Naive thymus-derived CD8-positive, alpha-beta T cell (primary cell): ENCODE measurements around the gene SOX11. TPM values are rescaled to one million over a fixed set of nuclear protein-coding genes. Genes with fewer than 3 reads are reported as not detected.

Experiments used
- ATAC-seq, 2 donors: fragments of 150-1000 bp; cut with Tn5 transposase in 1 of 2; sonication (Bioruptor Pico), chemical (Tn5 transposase) in 1 of 2; 1 replicate in 1 of 2; 2 replicates in 1 of 2; pipeline ENCODE4 v1.10.0; 2021; ENCODE audit warnings: mild to moderate bottlenecking in 2 of 2, moderate library complexity in 2 of 2
- POLR2A ChIA-PET: fragments of 350-600 bp; sonication (Branson Sonifier 250); formaldehyde crosslinking; loops from one replicate; lab custom pipeline; 2021; ENCODE audit warnings: antibody characterized with exemption; lab: Charles Lee
- DNase-seq, 10 donors: peaks; one replicate each; pipeline versions ENCODE4 v3.0.0 to v3.0.0-alpha.2; 2020 to 2022
- H3K27ac Mint-ChIP-seq, 10 donors: one replicate each; pipeline ENCODE4 v1.8.0; 2020 to 2022; ENCODE audit warnings: mild to moderate bottlenecking in 10 of 10, mixed read lengths in 10 of 10, moderate library complexity in 4 of 10, inconsistent platforms in 1 of 10
- H3K27me3 Mint-ChIP-seq, 5 donors: one replicate each; pipeline ENCODE4 v1.8.0; 2021 to 2022; ENCODE audit warnings: mixed read lengths in 5 of 5
- H3K36me3 Mint-ChIP-seq, 3 donors: one replicate each; pipeline ENCODE4 v1.8.0; 2020 to 2022; ENCODE audit warnings: mixed read lengths in 3 of 3, mild to moderate bottlenecking in 2 of 3, inconsistent platforms in 1 of 3
- H3K4me1 Mint-ChIP-seq, 4 donors: one replicate each; pipeline ENCODE4 v1.8.0; 2021 to 2022; ENCODE audit warnings: mixed read lengths in 4 of 4
- H3K4me3 Mint-ChIP-seq, 10 donors: one replicate each; pipeline ENCODE4 v1.8.0; 2020 to 2022; ENCODE audit warnings: mild to moderate bottlenecking in 10 of 10, mixed read lengths in 10 of 10, moderate library complexity in 6 of 10, inconsistent platforms in 1 of 10
- H3K9me3 Mint-ChIP-seq, 9 donors: one replicate each; pipeline ENCODE4 v1.8.0; 2020 to 2022; ENCODE audit warnings: mixed read lengths in 9 of 9, mild to moderate bottlenecking in 3 of 9, inconsistent platforms in 1 of 9, moderate library complexity in 1 of 9
- polyA plus RNA-seq, 3 donors: library from polyadenylated mRNA; unstranded; fragments of 300-500 nt; fragmentation: Illumina TruSeq; gene quantifications; one replicate each; pipeline ENCODE4 v1.2.3, GENCODE V29; 2021
- total RNA-seq, 8 experiments: library from RNA in 2 of 8; stranded (reverse) in 2 of 8; gene quantifications; one replicate each; pipeline ENCODE4 v1.2.3 and lab custom pipeline; 2021 to 2026

Gene SOX11
- total and polyA plus RNA-seq, 5 experiments from 2014 or later = not detected

DNA sequence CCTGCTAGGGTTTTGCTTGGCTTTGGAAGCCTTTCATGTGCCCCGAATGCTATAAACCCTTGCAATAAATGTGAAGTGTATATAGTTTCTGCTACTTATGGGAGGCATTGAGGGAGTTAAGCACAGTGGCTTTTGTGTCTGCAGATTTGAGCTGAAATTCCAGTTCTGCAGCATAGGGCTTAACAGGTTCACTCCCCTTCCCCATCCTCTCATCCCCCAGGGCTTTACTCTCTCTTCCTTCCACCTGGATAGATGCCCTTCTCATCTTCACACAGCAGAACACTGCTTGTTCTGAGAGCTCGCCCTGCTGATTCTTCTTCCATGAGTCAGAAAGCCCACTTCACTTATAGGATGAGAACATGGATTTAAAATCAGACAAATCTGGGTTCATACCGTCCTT, 37.2 kb downstream of the SOX11 start:
- Mint-ChIP-seq H3K4me3 (no peak overlapping the region), H3K4me1 (peaks cover 0 to 9% (median under 1%) of the 10 kb centered on the region in 4 donors), H3K27ac (no peak overlapping the region), H3K27me3 (peaks cover 7 to 41% (median 11%) of the 10 kb centered on the region in 5 donors), H3K9me3 (peaks cover 0 to 4% (median 0%) of the 10 kb centered on the region in 9 donors), H3K36me3 (no peaks in the 10 kb centered on the region)
- no peak for ATAC-seq
- POLR2A ChIA-PET = no interaction called here
- DNase-seq = no peak

DNA sequence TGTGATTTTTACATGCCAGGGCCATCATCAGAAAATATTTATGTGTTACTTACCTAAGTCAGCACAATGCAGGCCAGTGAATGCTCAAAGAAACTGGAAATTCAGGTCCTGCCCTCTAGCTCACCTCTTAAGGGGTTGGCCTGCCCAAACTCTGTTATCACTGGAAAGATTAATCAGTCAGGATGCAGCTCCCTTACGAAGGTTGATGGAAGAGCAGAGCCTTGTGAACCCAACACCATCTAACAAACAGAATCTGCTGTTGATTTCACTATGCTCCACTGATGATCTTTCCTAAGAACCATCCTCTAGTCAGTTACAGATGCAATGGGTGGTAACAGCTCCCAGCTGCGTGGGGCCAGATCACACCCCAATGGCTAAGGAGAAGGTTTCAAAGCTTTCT, 38.2 kb downstream of the SOX11 start:
- H3K4me1 Mint-ChIP-seq = peaks cover 0 to 8% (median 2%) of the 10 kb centered on the region in 4 donors
- DNase-seq (no peak), ATAC-seq (no peak)
- H3K27me3 Mint-ChIP-seq = peaks cover 2 to 38% (median 10%) of the 10 kb centered on the region in 5 donors
- peaks cover 0 to 4% (median 0%) of the 10 kb centered on the region in 9 donors for H3K9me3 Mint-ChIP-seq
- POLR2A ChIA-PET = no interaction called here
- H3K27ac Mint-ChIP-seq = no peak overlapping the region
- no peak overlapping the region for H3K4me3 Mint-ChIP-seq
- H3K36me3 Mint-ChIP-seq = no peaks in the 10 kb centered on the region

DNA sequence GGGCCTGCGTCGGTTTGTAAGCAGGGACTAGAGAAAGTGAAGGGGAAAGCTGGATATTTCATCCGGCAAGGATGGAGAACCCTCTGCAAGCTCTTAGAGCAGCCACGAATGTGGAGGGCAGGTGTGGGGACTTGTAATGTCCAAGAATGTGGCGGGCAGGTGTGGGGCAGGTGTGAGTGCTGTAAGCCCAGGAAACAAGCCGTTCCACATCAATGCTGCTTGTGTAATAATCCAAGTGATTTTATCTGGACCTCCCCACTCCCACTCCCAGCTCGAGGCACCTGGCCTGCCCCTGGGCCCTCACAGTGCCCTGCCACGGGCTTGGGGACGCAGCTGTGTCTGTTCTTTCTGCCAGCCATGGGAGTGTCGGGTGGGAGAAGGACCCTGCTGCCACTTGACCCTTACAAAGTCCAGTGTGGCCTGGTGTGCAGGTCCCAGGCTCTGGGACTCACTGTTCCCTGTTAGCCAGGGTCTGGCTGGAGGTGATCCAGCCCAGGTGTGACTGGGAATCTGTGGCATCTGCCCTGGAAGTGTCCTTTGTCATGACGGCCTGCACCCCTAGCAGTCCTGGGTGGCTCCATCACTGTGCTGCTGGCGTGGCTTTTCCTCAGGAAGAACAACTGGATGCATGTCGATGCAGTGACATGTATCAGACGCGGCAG, 42.8 kb downstream of the SOX11 start:
- DNase-seq = no peak
- H3K4me1 Mint-ChIP-seq = peaks cover 0 to 2% (median 0%) of the 10 kb centered on the region in 4 donors
- no peak for ATAC-seq
- H3K27me3 Mint-ChIP-seq = peaks cover 0 to 9% (median 2%) of the 10 kb centered on the region in 5 donors
- H3K9me3 Mint-ChIP-seq = peaks cover 0 to 4% (median 0%) of the 10 kb centered on the region in 9 donors
- H3K36me3 Mint-ChIP-seq = no peaks in the 10 kb centered on the region
- H3K27ac Mint-ChIP-seq = no peak overlapping the region
- H3K4me3 Mint-ChIP-seq = no peak overlapping the region
- POLR2A ChIA-PET = no interaction called here

DNA sequence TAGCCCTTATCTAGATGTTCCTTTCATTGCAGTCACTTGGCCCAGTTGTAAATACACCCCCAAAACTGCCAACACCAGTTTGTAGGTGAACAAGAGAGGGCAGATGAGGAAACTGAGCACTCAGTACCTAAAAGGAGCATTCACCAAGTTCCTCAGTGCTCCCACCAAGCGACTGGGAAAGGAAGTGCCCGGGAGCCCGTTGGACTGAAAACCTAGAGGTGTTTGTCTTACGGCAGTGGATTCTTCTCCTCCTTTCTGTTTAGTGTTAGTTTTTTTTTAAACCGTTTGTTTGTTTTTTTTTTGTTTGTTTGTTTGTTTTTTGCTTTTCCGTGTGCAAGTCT, 43.3 kb downstream of the SOX11 start:
- Mint-ChIP-seq H3K27ac (no peak overlapping the region), H3K4me3 (no peak overlapping the region), H3K9me3 (peaks cover 0 to 4% (median 0%) of the 10 kb centered on the region in 9 donors), H3K36me3 (no peaks in the 10 kb centered on the region), H3K27me3 (peaks cover 0 to 9% (median 2%) of the 10 kb centered on the region in 5 donors), H3K4me1 (peaks cover 0 to 2% (median 0%) of the 10 kb centered on the region in 4 donors)
- POLR2A ChIA-PET = no interaction called here
- ATAC-seq = no peak
- no peak for DNase-seq

DNA sequence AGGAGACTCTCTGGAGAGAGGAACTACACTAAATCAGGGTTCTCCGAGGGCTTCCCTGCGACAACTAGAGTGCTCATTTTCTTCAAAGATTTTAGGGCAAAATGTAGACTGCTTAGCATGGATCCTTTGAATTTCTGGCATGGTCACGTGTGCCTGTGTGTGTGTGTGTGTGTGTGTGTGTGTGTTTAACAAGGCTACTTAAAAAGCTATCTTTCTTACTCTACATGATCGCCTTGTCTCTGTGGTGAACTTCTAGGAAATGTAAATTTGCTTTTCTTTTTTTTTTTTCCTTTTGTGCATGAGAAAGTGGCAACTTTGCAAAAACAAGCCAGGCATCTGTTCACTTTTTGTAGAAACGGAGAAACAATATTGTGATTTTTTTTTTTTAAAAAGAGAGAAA, 43.9 kb downstream of the SOX11 start:
- Mint-ChIP-seq H3K27ac (no peak overlapping the region), H3K4me3 (no peak overlapping the region), H3K27me3 (peaks cover 0 to 9% (median 2%) of the 10 kb centered on the region in 5 donors), H3K4me1 (peaks cover 0 to 2% (median 0%) of the 10 kb centered on the region in 4 donors), H3K36me3 (no peaks in the 10 kb centered on the region), H3K9me3 (peaks cover 0 to 4% (median 0%) of the 10 kb centered on the region in 9 donors)
- ATAC-seq (no peak), DNase-seq (no peak)
- POLR2A ChIA-PET = no interaction called here

DNA sequence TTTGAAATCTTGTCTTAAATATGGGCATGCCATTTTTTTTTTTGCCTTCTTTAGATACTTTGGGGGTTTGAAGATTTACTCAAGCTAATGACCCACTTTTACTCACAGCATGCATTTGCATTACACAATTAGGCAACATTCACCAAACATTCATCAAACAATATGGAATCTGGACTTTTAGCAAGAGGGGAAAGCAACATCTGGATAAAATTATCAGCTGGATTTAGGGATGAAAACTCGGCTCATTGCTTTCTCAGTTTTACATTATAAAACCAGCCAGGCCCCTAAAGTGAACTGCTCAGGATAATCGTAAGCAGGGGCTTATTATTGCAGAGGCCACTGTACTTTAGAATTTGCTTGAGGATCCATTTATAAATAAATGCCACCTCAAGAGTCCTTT, 44.7 kb downstream of the SOX11 start:
- H3K27me3 Mint-ChIP-seq = peaks cover 0 to 3% (median 1%) of the 10 kb centered on the region in 5 donors
- POLR2A ChIA-PET = no interaction called here
- H3K4me3 Mint-ChIP-seq = no peak overlapping the region
- peaks cover 0 to 4% (median 0%) of the 10 kb centered on the region in 9 donors for H3K9me3 Mint-ChIP-seq
- H3K4me1 Mint-ChIP-seq = peaks cover 0 to 2% (median 0%) of the 10 kb centered on the region in 4 donors
- no peak overlapping the region for H3K27ac Mint-ChIP-seq
- DNase-seq (no peak), ATAC-seq (no peak)
- no peaks in the 10 kb centered on the region for H3K36me3 Mint-ChIP-seq

DNA sequence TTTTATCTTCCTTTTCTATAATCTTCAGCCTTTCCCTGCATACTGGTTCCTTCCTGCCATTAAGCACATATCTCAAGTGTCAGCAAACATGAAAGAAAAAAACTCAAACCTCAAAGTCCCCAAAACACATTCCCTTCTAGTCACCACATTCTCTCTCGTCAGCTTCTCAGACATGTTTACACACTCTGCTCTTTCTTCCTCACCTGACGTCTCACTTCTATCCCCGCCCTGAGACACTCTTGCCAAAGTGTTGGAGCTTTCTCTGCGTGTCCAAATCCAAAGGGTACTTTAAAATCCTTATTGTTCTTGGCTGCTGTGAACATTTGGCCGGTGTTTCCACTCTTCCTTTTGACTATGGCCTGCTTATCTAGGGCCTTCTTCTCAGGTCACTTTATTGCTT, 47.9 kb downstream of the SOX11 start:
- POLR2A ChIA-PET = no interaction called here
- Mint-ChIP-seq H3K36me3 (no peaks in the 10 kb centered on the region), H3K27ac (no peak overlapping the region), H3K27me3 (peaks cover 0 to 2% (median 0%) of the 10 kb centered on the region in 5 donors), H3K4me3 (no peak overlapping the region), H3K4me1 (no peaks in the 10 kb centered on the region), H3K9me3 (peaks cover 0 to 4% (median 0%) of the 10 kb centered on the region in 9 donors)
- ATAC-seq (no peak), DNase-seq (no peak)

DNA sequence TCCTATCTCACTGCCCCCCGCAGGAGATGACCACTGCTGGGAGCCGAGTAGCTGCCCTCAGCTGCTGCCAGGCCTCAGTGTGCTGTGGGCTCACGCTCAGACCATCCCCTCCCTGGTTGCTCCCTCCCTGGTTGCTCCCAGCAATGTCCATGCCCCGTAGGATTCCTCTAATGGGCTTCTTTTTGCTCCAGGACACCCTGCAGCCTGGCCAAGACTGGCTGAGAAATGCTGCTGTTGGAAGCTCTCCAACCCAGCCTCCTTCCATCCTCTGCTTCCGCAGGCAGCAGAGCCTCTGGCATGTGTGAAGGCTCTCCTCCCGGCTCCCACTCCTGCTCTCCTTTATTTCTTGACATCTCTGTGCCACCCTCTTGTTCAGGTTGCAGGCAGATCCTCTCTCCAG, 48.6 kb downstream of the SOX11 start:
- no peaks in the 10 kb centered on the region for H3K36me3 Mint-ChIP-seq
- ATAC-seq = no peak
- no peak overlapping the region for H3K4me3 Mint-ChIP-seq
- DNase-seq = no peak
- no peak overlapping the region for H3K27ac Mint-ChIP-seq
- POLR2A ChIA-PET = no interaction called here
- H3K4me1 Mint-ChIP-seq = no peaks in the 10 kb centered on the region
- H3K27me3 Mint-ChIP-seq = peaks cover 0 to 2% (median 0%) of the 10 kb centered on the region in 5 donors
- peaks cover 0 to 2% (median 0%) of the 10 kb centered on the region in 9 donors for H3K9me3 Mint-ChIP-seq

DNA sequence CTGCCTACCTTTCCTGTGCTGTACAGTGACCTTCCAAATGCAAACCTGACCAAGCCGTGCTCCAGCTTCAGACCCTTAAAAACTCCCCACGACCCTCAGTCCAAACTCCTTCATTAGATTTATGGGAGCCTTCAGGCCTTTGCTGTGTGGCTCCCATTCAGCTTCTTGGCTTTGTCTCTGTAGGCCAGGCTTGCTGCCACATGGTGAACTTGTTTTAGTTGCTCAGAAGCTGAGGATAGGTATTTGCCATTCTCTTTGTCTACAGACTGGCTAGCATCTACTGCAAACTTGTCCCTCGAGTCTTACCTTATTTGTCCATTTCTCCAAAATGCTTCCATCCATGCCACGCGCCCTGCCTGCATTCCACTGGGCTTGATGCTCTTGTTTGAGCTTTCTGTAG, 49.1 kb downstream of the SOX11 start:
- H3K9me3 Mint-ChIP-seq = peaks cover 0 to 2% (median 0%) of the 10 kb centered on the region in 9 donors
- no peaks in the 10 kb centered on the region for H3K4me1 Mint-ChIP-seq
- no peak for ATAC-seq
- no peak overlapping the region for H3K4me3 Mint-ChIP-seq
- H3K36me3 Mint-ChIP-seq = no peaks in the 10 kb centered on the region
- no peak for DNase-seq
- H3K27me3 Mint-ChIP-seq = peaks cover 0 to 2% (median 0%) of the 10 kb centered on the region in 5 donors
- POLR2A ChIA-PET = no interaction called here
- H3K27ac Mint-ChIP-seq = no peak overlapping the region

DNA sequence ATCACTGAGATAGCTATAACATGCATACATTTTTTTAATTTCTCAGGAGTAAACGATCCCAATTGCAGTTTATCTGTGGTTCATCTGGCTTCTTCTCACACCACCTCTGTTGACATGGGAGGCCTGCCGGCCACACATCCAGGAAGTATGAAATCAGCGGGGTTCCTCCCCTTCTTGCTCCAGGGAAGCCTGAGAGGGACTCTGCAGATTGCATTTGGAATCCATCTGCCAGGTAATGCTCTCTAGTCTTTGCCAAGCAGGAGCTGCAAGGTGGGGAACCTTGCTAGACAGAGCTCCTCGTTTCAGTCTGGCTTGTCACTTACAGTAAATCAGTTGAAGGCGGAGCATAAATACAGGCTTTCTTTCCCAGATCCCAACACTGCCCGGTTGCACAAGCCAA, 49.9 kb downstream of the SOX11 start:
- ATAC-seq = no peak
- Mint-ChIP-seq H3K4me3 (no peak overlapping the region), H3K36me3 (no peaks in the 10 kb centered on the region), H3K27me3 (peaks cover 0 to 2% (median 0%) of the 10 kb centered on the region in 5 donors), H3K27ac (no peak overlapping the region), H3K9me3 (peaks cover 0 to 6% (median 0%) of the 10 kb centered on the region in 9 donors), H3K4me1 (no peaks in the 10 kb centered on the region)
- POLR2A ChIA-PET = no interaction called here
- DNase-seq = no peak

DNA sequence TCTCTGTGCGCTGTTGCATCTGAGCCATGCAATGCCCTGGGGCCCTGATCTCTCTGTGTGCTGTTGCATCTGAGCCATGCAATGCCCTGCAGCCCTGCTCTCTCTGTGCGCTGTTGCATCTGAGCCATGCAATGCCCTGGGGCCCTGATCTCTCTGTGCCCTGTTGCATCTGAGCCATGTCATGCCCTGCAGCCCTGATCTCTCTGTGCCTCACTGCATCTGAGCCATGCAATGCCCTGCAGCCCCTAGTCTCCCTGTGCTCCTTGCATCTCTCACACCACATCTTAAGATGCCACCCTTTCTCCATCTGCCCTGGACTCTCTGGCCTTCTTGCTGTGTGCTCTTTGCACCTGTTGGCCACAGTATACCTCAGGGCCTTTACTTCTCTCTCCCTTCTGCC, 56.2 kb downstream of the SOX11 start:
- no peak overlapping the region for H3K27ac Mint-ChIP-seq
- H3K4me1 Mint-ChIP-seq = no peaks in the 10 kb centered on the region
- POLR2A ChIA-PET = no interaction called here
- no peak overlapping the region for H3K4me3 Mint-ChIP-seq
- peaks cover 0 to 21% (median 1%) of the 10 kb centered on the region in 9 donors for H3K9me3 Mint-ChIP-seq
- H3K27me3 Mint-ChIP-seq = peaks cover 0 to 21% (median 0%) of the 10 kb centered on the region in 5 donors
- DNase-seq (no peak), ATAC-seq (no peak)
- no peaks in the 10 kb centered on the region for H3K36me3 Mint-ChIP-seq

DNA sequence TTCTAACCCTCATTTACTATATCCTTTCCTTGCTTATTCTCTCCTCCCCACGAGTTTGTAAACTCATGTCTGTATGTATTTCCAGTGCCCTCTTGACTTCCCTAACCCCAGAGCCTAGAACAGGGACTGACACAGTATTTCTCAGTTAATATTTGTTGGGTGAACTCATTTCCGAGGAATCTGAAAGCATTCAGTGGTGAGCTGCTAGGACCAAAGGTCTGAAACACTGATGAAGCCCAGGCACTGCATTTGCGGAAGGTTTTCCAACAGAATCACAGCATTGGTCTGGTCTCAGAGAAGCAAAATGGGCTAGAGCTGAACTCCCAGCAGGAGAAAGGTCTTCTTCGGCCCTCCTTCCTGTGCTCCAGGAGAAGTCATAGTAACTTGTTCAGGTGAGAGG, 56.8 kb downstream of the SOX11 start:
- Mint-ChIP-seq H3K9me3 (peaks cover 0 to 21% (median 1%) of the 10 kb centered on the region in 9 donors), H3K4me3 (no peak overlapping the region), H3K27ac (no peak overlapping the region), H3K27me3 (peaks cover 0 to 21% (median 0%) of the 10 kb centered on the region in 5 donors), H3K4me1 (no peaks in the 10 kb centered on the region), H3K36me3 (no peaks in the 10 kb centered on the region)
- POLR2A ChIA-PET = no interaction called here
- DNase-seq (no peak), ATAC-seq (no peak)

DNA sequence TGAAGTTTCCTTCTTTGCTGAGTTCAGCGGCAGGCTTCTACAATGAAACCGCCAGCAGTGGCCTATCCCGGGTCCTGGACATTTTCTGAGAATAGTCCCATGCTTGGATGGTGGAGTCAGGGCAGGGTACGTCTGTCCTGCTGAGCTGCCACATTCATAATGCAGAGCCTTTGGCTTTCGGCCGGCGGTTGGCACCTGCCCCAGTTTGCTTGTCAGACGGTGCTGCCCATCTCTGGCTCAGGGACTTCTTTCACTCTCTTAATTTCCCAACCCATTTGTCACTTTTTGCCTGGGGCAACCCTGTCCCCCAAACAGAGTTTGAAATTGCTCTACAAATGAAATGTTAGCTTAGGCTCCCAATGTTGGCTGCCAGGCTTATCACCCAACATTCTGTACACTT, 57.2 kb downstream of the SOX11 start:
- Mint-ChIP-seq H3K27me3 (peaks cover 0 to 21% (median 0%) of the 10 kb centered on the region in 5 donors), H3K4me1 (no peaks in the 10 kb centered on the region), H3K4me3 (no peak overlapping the region), H3K9me3 (peaks cover 0 to 21% (median 1%) of the 10 kb centered on the region in 9 donors), H3K27ac (no peak overlapping the region), H3K36me3 (no peaks in the 10 kb centered on the region)
- no peak for ATAC-seq
- DNase-seq = no peak
- POLR2A ChIA-PET = no interaction called here
